A549 (cell line): ENCODE data around the gene DPYSL3. TPM values are rescaled to one million over a fixed set of nuclear protein-coding genes. Genes with fewer than 3 reads are reported as not detected.

Experiments used
- ATAC-seq, 2 experiments: fragments of 200-7000 bp in 1 of 2; fragments of >200 bp in 1 of 2; cut with Nextera tagmentation in 1 of 2; cut with Tn5 transposase in 1 of 2; 3 replicates each; pipeline versions ENCODE4 v1.8.0 to v1.9.1; 2018 to 2020; ENCODE audit warnings: mild to moderate bottlenecking in 1 of 2, moderate library complexity in 1 of 2
- CTCF ChIA-PET: fragments of 300-600 bp; sonication (Branson Sonifier 250); formaldehyde crosslinking; extraction: SDS; loops from one replicate; lab custom pipeline; 2021; ENCODE audit warnings: antibody characterized with exemption, inconsistent platforms; lab: Yijun Ruan, JAX
- POLR2A ChIA-PET: fragments of 350-600 bp; formaldehyde crosslinking; extraction: SDS; loops from one replicate; lab custom pipeline; 2021; ENCODE audit warnings: antibody characterized with exemption, inconsistent platforms; lab: Yijun Ruan, JAX
- DNase-seq, 2 experiments: peaks; one replicate each; pipeline versions ENCODE4 v3.0.0 to v3.0.0-alpha.2; 2011 to 2016; ENCODE audit warnings: low read depth in 1 of 2, low spot score in 1 of 2
- FAIRE-seq: peaks from 2 replicates; lab custom pipeline; 2011; peaks lifted over from hg19 to GRCh38; lab: Jason Lieb, UNC
- H3K27ac ChIP-seq, 2 experiments: fragments of >200 bp; sonication (Bioruptor Twin); formaldehyde crosslinking; 3 replicates each; pipeline ENCODE4 v1.5.1; 2016 to 2017
- H3K4me1 ChIP-seq: fragments of >200 bp; sonication (Bioruptor Twin); formaldehyde crosslinking; 3 replicates; pipeline ENCODE4 v1.6.1; 2016
- H3K4me2 ChIP-seq: fragments of >200 bp; sonication (Bioruptor Twin); formaldehyde crosslinking; 3 replicates; pipeline ENCODE4 v1.6.1; 2016
- H3K4me3 ChIP-seq: fragments of >200 bp; sonication (Bioruptor Twin); formaldehyde crosslinking; 3 replicates; pipeline ENCODE4 v1.5.1; 2016
- H3K9me3 ChIP-seq: fragments of >200 bp; sonication (Bioruptor Twin); formaldehyde crosslinking; 3 replicates; pipeline ENCODE4 v1.6.1; 2016
- CHD4 ChIP-seq: fragments of 200-600 bp; sonication (generic); IDR thresholded peaks from 2 replicates; pipeline ENCODE4 v1.6.1; 2016; ENCODE audit warnings: antibody characterized with exemption, mild to moderate bottlenecking, borderline replicate concordance
- ELK1 ChIP-seq: fragments of 150-350 bp; IDR thresholded peaks from 2 replicates; pipeline ENCODE4 v1.6.1; 2014; ENCODE audit warnings: low read depth, mild to moderate bottlenecking, low read length
- FOSL2 ChIP-seq, 2 experiments: fragments of 450-650 bp in 1 of 2; fragments of >200 bp in 1 of 2; sonication (Bioruptor Twin) in 1 of 2; formaldehyde crosslinking; IDR thresholded peaks; 2 replicates each; pipeline versions ENCODE4 v1.5.0 to v1.6.1; 2016 to 2020; ENCODE audit warnings: mild to moderate bottlenecking in 1 of 2, moderate library complexity in 1 of 2
- FOXS1 ChIP-seq: fragments of 250-450 bp; sonication (Bioruptor Pico); IDR thresholded peaks from 2 replicates; pipeline ENCODE4 v1.5.0; 2020; ENCODE audit warnings: mild to moderate bottlenecking, moderate library complexity
- HOXA7 ChIP-seq: fragments of 250-450 bp; sonication (Bioruptor Pico); IDR thresholded peaks from 2 replicates; pipeline ENCODE4 v1.5.0; 2020; ENCODE audit warnings: mild to moderate bottlenecking, moderate library complexity
- JUNB ChIP-seq: fragments of >200 bp; sonication (Bioruptor Twin); formaldehyde crosslinking; IDR thresholded peaks from 2 replicates; pipeline ENCODE4 v1.6.1; 2016
- MAZ ChIP-seq: fragments of 150-350 bp; IDR thresholded peaks from 2 replicates; pipeline ENCODE4 v1.6.1; 2014; ENCODE audit warnings: antibody characterized with exemption, low read depth, low read length, borderline replicate concordance
- PHF8 ChIP-seq: fragments of 200-600 bp; sonication (generic); IDR thresholded peaks from 2 replicates; pipeline ENCODE4 v1.6.1; 2016; ENCODE audit warnings: low read depth, mild to moderate bottlenecking, antibody characterized with exemption, moderate library complexity, borderline replicate concordance
- RARB ChIP-seq: fragments of 250-450 bp; sonication (Bioruptor Pico); IDR thresholded peaks from 2 replicates; pipeline ENCODE4 v1.8.0; 2021; ENCODE audit warnings: mild to moderate bottlenecking, moderate library complexity
- RNF2 ChIP-seq: fragments of 200-600 bp; sonication (generic); IDR thresholded peaks from 2 replicates; pipeline ENCODE4 v1.6.1; 2016; ENCODE audit warnings: low read depth, mild to moderate bottlenecking, antibody characterized with exemption, moderate library complexity, borderline replicate concordance
- SMC3 ChIP-seq: fragments of >200 bp; sonication (Bioruptor Twin); formaldehyde crosslinking; IDR thresholded peaks from 3 replicates; pipeline ENCODE4 v1.6.1; 2018; ENCODE audit warnings: inconsistent platforms
- ZFP36 ChIP-seq: fragments of 450-650 bp; IDR thresholded peaks from 2 replicates; pipeline ENCODE4 v1.6.1; 2014; ENCODE audit warnings: borderline replicate concordance; ENCODE audit not compliant: partially characterized antibody
- WGBS: methylation state at CpG from one replicate; pipeline ENCODE4 v1.1.6; 2017; ENCODE audit errors: missing lambda C conversion rate; 5-methylcytosine and 5-hydroxymethylcytosine counted together
- polyA plus RNA-seq, 4 experiments: library from polyadenylated mRNA; depleted of rRNA in 3 of 4; stranded (reverse); fragments of >200 nt; fragmentation: RNase III in 1 of 4; extraction: RNeasy Plus Mini Kit Qiagen cat#74134 plus additional on column Dnase treatment in 1 of 4; gene quantifications; 2 replicates in 3 of 4; 3 replicates in 1 of 4; pipeline ENCODE4 v1.2.3, GENCODE V29; 2011 to 2017
- TF ChIP-seq, protein P1 (sequence below): IDR thresholded peaks from 2 replicates; pipeline ENCODE4 v1.6.1; 2012; ENCODE audit warnings: low read depth, borderline replicate concordance
- TF ChIP-seq, protein P2 (sequence below): fragments of >200 bp; sonication (Bioruptor Twin); formaldehyde crosslinking; IDR thresholded peaks from 3 replicates; pipeline ENCODE4 v1.6.1; 2016
- TF ChIP-seq, protein P3 (sequence below): fragments of >200 bp; sonication (Bioruptor Twin); formaldehyde crosslinking; IDR thresholded peaks from 3 replicates; pipeline ENCODE4 v1.5.1; 2016

DPYSL3 gene
- polyA plus RNA-seq, 2 of the 4 experiments (the other 2 are of a cell fraction), result 16.5 to 22.3 TPM

DNA sequence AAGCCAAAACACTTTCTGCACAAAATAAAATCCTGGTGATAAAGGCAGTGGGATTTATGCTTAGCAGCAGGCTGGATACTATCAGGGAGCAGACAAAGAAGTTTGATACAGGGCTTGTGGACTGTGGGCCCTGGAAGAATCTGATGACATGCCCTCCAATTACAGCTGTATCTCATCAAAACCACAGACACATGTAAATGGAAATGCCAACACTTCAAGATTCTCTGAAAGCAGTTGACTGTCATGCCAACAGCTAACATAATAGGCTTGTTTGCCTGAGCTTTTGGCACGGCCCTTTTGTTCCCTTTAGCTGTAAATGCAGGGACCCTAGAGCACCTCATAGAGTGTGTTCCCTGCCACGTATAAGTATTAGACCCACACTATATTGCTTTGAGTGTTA, 160.6 kb downstream of the DPYSL3 start:
- no peak overlapping the region for H3K4me3 ChIP-seq
- WGBS, result 0% methylated on average over 2 of the region's 2 CpGs
- H3K9me3 ChIP-seq, result no peaks in the 10 kb centered on the region
- TF ChIP-seq CHD4 (no peak), RNF2 (no peak), ELK1 (no peak)
- TF ChIP-seq, protein P1, sequence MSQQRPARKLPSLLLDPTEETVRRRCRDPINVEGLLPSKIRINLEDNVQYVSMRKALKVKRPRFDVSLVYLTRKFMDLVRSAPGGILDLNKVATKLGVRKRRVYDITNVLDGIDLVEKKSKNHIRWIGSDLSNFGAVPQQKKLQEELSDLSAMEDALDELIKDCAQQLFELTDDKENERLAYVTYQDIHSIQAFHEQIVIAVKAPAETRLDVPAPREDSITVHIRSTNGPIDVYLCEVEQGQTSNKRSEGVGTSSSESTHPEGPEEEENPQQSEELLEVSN, result no peak
- no peak for FAIRE-seq
- ChIA-PET POLR2A (no interaction called here), CTCF (interaction anchor here (0.7 to 1.6 kb wide), 2 partner anchors 21 to 67 kb away, joined by 4 read pairs; no protein-coding TSS in a partner anchor)
- no peak for DNase-seq
- H3K4me2 ChIP-seq, result no peak overlapping the region
- no peaks in the 10 kb centered on the region for H3K4me1 ChIP-seq
- no peak for ATAC-seq
- H3K27ac ChIP-seq, result no peak overlapping the region

- no peak for FAIRE-seq
- 65% methylated on average over 5 of the region's 5 CpGs for WGBS
Observed at GRCh38 chr5:147348451-147348850, 161.4 kb downstream of the DPYSL3 start.

DNA sequence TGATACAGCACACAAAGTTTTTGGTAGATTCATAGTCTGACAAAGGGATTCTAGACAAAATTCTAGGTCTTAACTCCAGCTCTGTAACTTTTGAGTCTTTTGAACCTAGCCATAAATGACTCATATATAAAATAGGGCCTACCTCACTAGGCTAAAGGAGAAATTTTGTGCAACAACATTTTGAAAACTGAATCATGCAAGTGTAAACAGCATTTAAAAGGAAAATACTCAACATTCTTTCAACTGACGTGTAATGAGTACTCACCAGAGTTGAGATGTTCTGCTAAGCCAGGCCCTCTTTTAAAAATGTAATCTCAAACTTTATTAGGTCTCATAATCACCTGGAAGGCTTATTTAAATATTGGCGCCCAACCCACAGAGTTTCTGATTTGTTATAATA, 161.8 kb downstream of the DPYSL3 start:
- ATAC-seq, result peak in 1 of 2 experiments; percentile 48; a peak in 2 of 6 replicates
- WGBS, result 46% methylated on average over 2 of the region's 2 CpGs
- DNase-seq, result no peak
- POLR2A ChIA-PET, result no interaction called here
- no peak overlapping the region for H3K27ac ChIP-seq
- no peak for FAIRE-seq
- 0 out of 3 replicates have a peak overlapping the region, but pooled peaks have one; percentile 19 for H3K4me2 ChIP-seq
- TF ChIP-seq FOSL2 (IDR thresholded peaks at IDR 0.05), result 0 out of 2 replicates have a peak, but pooled peaks have one; percentile 16
- peak; percentile 31; the same call in 1 of the 2 replicates for TF ChIP-seq FOSL2 (CRISPR knock-in tag; IDR thresholded peaks at IDR 0.05)
- peak; percentile 32; the same call in 1 of the 2 replicates for TF ChIP-seq JUNB
- TF ChIP-seq, protein P2, sequence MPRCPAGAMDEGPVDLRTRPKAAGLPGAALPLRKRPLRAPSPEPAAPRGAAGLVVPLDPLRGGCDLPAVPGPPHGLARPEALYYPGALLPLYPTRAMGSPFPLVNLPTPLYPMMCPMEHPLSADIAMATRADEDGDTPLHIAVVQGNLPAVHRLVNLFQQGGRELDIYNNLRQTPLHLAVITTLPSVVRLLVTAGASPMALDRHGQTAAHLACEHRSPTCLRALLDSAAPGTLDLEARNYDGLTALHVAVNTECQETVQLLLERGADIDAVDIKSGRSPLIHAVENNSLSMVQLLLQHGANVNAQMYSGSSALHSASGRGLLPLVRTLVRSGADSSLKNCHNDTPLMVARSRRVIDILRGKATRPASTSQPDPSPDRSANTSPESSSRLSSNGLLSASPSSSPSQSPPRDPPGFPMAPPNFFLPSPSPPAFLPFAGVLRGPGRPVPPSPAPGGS, result no peak
- TF ChIP-seq MAZ, result no peak
- no peak overlapping the region for H3K4me3 ChIP-seq
- CTCF ChIA-PET, result interaction anchor here (1.6 kb wide), 1 partner anchor 66 kb away, joined by 4 read pairs; no protein-coding TSS in a partner anchor
- H3K4me1 ChIP-seq, result no peaks in the 10 kb centered on the region
- no peaks in the 10 kb centered on the region for H3K9me3 ChIP-seq

More at GRCh38 chr5:147348451-147348850, 161.4 kb downstream of the DPYSL3 start:
- no peak overlapping the region for H3K27ac ChIP-seq
- H3K9me3 ChIP-seq, result no peaks in the 10 kb centered on the region
- ATAC-seq (no peak), DNase-seq (no peak)
- no peaks in the 10 kb centered on the region for H3K4me1 ChIP-seq
- POLR2A ChIA-PET, result no interaction called here
- CTCF ChIA-PET, result interaction anchor here (1.6 kb wide), 1 partner anchor 66 kb away, joined by 4 read pairs; no protein-coding TSS in a partner anchor
- H3K4me2 ChIP-seq, result no peak overlapping the region
- TF ChIP-seq SMC3 (no peak), FOXS1 (CRISPR knock-in tag) (no peak), ZFP36 (no peak), PHF8 (no peak), HOXA7 (CRISPR knock-in tag) (no peak), RARB (CRISPR knock-in tag) (no peak)
- TF ChIP-seq, protein P3, sequence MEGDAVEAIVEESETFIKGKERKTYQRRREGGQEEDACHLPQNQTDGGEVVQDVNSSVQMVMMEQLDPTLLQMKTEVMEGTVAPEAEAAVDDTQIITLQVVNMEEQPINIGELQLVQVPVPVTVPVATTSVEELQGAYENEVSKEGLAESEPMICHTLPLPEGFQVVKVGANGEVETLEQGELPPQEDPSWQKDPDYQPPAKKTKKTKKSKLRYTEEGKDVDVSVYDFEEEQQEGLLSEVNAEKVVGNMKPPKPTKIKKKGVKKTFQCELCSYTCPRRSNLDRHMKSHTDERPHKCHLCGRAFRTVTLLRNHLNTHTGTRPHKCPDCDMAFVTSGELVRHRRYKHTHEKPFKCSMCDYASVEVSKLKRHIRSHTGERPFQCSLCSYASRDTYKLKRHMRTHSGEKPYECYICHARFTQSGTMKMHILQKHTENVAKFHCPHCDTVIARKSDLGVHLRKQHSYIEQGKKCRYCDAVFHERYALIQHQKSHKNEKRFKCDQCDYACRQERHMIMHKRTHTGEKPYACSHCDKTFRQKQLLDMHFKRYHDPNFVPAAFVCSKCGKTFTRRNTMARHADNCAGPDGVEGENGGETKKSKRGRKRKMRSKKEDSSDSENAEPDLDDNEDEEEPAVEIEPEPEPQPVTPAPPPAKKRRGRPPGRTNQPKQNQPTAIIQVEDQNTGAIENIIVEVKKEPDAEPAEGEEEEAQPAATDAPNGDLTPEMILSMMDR, result no peak
- H3K4me3 ChIP-seq, result no peak overlapping the region
